OCI-LY3 (cell line): Measurements from ENCODE around the gene GPR156.

Source experiments
- H2AFZ ChIP-seq: fragments of 200-600, 300-600 bp; shearing (Covaris generic); 2 replicates; pipeline ENCODE4 v1.6.0; 2014; ENCODE audit warnings: antibody characterized with exemption, low read depth, low read length
- H3K27ac ChIP-seq: fragments of 200-600, 300-600 bp; sonication (generic); 2 replicates; pipeline ENCODE4 v1.5.1; 2014; ENCODE audit warnings: mild to moderate bottlenecking, low read length, moderate library complexity, mixed read lengths
- H3K27me3 ChIP-seq: fragments of 200-600, 300-600 bp; sonication (generic); 2 replicates; pipeline ENCODE4 v1.6.1; 2014; ENCODE audit warnings: low read depth, low read length, mixed read lengths
- H3K36me3 ChIP-seq: fragments of 200-600, 300-600 bp; sonication (generic); replicated peaks from 2 replicates; pipeline ENCODE3; 2014; ENCODE audit warnings: low read depth, low read length, mixed read lengths
- H3K4me1 ChIP-seq: fragments of 300-600, 200-600 bp; sonication (generic); 2 replicates; pipeline ENCODE4 v1.6.1; 2014; ENCODE audit warnings: low read length, mixed read lengths
- H3K4me2 ChIP-seq: fragments of 200-600, 300-600 bp; sonication (generic); 2 replicates; pipeline ENCODE4 v1.6.1; 2014; ENCODE audit warnings: low read length, mixed read lengths
- H3K4me3 ChIP-seq: fragments of 300-600, 200-600 bp; sonication (generic); 2 replicates; pipeline ENCODE4 v1.5.1; 2014; ENCODE audit warnings: antibody characterized with exemption, mild to moderate bottlenecking, low read length, moderate library complexity
- H3K79me2 ChIP-seq: fragments of 300-600, 200-600 bp; shearing (Covaris generic); 2 replicates; pipeline ENCODE4 v1.6.1; 2014; ENCODE audit warnings: mild to moderate bottlenecking, low read length, mixed read lengths
- H3K9ac ChIP-seq: fragments of 300-600, 200-600 bp; shearing (Covaris generic); 2 replicates; pipeline ENCODE4 v1.6.0; 2014; ENCODE audit warnings: mild to moderate bottlenecking, low read length, moderate library complexity
- H3K9me3 ChIP-seq: fragments of 200-600, 300-600 bp; shearing (Covaris generic); 2 replicates; pipeline ENCODE4 v1.6.1; 2014; ENCODE audit warnings: low read length, mixed read lengths; ENCODE audit not compliant: insufficient read depth
- H4K20me1 ChIP-seq: fragments of 200-600, 300-600 bp; sonication (generic); 2 replicates; pipeline ENCODE4 v1.6.1; 2016; ENCODE audit warnings: low read length, mixed read lengths; ENCODE audit not compliant: insufficient read depth
- EZH2phosphoT487 ChIP-seq: fragments of 200-600 bp; shearing (Covaris generic); IDR thresholded peaks from 2 replicates; pipeline ENCODE4 v1.6.1; 2018; ENCODE audit warnings: antibody characterized with exemption, mixed run types, low read depth
- TF ChIP-seq, protein P1 (sequence below): fragments of 200-600, 300-600 bp; sonication (generic); IDR thresholded peaks from 2 replicates; pipeline ENCODE4 v1.5.1; 2014; ENCODE audit warnings: antibody characterized with exemption, low read length, low read depth

GPR156 gene

DNA sequence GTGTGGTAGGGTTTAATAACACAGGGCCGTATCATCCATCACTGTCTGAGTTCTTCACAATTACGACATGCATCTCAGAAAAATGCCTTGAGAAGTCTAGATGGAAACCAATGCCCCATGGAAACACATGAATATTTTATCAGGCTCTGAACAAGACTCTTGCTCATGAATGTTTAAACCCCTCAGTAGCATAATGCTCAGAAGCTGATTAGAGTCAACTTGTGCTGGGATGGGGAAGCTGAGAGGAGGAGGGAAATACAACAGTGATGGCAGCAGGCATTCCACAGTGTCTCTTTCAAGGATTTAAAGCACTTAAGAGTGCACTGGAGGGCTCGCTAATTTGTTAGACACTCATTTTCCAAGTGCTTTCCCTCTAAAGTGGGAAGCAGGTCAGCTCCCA is 3.8 kb downstream of the GPR156 start:
- no peaks in the 10 kb centered on the region for H3K9me3 ChIP-seq
- H3K9ac ChIP-seq: no peak overlapping the region
- no peak overlapping the region for H3K4me2 ChIP-seq
- H3K36me3 ChIP-seq: no peaks in the 10 kb centered on the region
- H3K79me2 ChIP-seq: no peaks in the 10 kb centered on the region
- H2AFZ ChIP-seq: no peak overlapping the region
- no peaks in the 10 kb centered on the region for H4K20me1 ChIP-seq
- TF ChIP-seq, protein P1, sequence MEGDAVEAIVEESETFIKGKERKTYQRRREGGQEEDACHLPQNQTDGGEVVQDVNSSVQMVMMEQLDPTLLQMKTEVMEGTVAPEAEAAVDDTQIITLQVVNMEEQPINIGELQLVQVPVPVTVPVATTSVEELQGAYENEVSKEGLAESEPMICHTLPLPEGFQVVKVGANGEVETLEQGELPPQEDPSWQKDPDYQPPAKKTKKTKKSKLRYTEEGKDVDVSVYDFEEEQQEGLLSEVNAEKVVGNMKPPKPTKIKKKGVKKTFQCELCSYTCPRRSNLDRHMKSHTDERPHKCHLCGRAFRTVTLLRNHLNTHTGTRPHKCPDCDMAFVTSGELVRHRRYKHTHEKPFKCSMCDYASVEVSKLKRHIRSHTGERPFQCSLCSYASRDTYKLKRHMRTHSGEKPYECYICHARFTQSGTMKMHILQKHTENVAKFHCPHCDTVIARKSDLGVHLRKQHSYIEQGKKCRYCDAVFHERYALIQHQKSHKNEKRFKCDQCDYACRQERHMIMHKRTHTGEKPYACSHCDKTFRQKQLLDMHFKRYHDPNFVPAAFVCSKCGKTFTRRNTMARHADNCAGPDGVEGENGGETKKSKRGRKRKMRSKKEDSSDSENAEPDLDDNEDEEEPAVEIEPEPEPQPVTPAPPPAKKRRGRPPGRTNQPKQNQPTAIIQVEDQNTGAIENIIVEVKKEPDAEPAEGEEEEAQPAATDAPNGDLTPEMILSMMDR: no peak
- TF ChIP-seq EZH2phosphoT487: no peak
- no peaks in the 10 kb centered on the region for H3K27me3 ChIP-seq
- peaks cover 4% of the 10 kb centered on the region for H3K4me1 ChIP-seq
- no peak overlapping the region for H3K4me3 ChIP-seq
- H3K27ac ChIP-seq: no peak overlapping the region

DNA sequence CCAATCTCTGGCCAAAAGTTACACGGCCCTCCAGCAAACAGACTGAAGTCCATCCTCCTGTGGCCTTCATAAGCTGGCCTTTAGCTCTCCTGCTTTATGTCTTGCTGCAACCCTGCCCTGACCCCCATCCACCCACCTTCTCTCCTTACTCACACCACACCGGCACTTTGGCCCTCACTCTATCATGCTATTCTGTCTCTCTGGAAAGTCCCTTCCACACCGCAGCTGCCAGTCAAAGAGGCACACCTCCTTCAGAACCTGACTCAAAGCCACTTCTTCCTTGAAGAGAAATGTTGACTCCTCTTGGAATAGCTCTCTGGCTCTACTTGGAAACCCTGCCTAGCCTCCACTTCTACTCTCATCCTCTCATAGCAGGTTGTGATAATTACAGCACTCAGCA is 4.5 kb downstream of the GPR156 start:
- H3K9me3 ChIP-seq: no peaks in the 10 kb centered on the region
- no peaks in the 10 kb centered on the region for H3K79me2 ChIP-seq
- no peaks in the 10 kb centered on the region for H3K4me1 ChIP-seq
- no peak overlapping the region for H3K4me3 ChIP-seq
- no peaks in the 10 kb centered on the region for H4K20me1 ChIP-seq
- no peak for TF ChIP-seq EZH2phosphoT487
- TF ChIP-seq, protein P1: no peak
- H3K27me3 ChIP-seq: no peaks in the 10 kb centered on the region
- no peak overlapping the region for H3K4me2 ChIP-seq
- no peak overlapping the region for H3K27ac ChIP-seq
- no peaks in the 10 kb centered on the region for H3K36me3 ChIP-seq
- H2AFZ ChIP-seq: no peak overlapping the region
- H3K9ac ChIP-seq: no peak overlapping the region

DNA sequence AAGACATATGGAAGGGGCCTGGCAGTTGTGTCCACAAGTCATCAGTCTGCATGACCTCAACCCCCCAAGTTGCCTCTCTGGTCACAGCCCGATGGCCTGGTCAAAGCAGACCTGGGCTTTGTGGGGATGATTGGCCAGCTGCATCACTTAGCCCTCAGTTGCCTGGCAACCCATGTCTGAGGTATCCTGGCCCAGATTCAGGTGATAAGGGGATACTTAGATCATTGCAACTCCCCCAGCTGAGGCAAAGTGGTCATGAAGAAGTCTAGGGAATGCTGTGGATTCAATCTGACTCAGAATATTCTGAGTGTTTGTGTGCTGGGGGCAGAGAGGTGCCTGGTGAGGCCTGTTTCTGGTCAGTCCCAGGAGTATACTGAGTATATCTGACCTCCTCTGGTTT is 5.0 kb downstream of the GPR156 start:
- Histone ChIP-seq H3K9ac (no peak overlapping the region), H3K27ac (no peak overlapping the region), H2AFZ (no peak overlapping the region), H3K4me3 (no peak overlapping the region), H3K36me3 (no peaks in the 10 kb centered on the region), H3K27me3 (no peaks in the 10 kb centered on the region), H3K4me1 (no peaks in the 10 kb centered on the region), H3K4me2 (no peak overlapping the region), H3K9me3 (no peaks in the 10 kb centered on the region), H4K20me1 (no peaks in the 10 kb centered on the region), H3K79me2 (no peaks in the 10 kb centered on the region)
- TF ChIP-seq, protein P1: no peak
- TF ChIP-seq EZH2phosphoT487: no peak

DNA sequence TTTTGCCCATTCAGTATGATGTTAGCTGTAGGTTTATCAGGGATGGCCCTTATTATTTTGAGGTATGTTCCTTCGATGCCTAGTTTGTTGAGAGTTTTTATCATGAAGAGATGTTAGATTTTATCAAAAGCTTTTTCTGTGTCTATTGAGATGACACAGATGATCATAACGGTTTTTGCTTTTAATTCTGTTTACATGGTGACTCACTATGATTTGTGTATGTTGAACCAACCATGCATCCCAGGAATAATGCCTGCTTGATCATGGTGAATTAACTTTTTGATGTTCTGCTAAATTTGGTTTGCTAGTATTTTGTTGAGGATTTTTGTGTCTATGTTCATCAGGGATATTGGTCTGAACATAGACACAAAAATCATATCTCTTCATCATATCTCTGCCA is 8.3 kb downstream of the GPR156 start:
- Histone ChIP-seq H3K36me3 (no peaks in the 10 kb centered on the region), H3K4me2 (no peak overlapping the region), H3K4me3 (no peak overlapping the region), H3K4me1 (no peaks in the 10 kb centered on the region), H4K20me1 (no peaks in the 10 kb centered on the region), H3K9me3 (no peaks in the 10 kb centered on the region), H3K27me3 (no peaks in the 10 kb centered on the region), H3K9ac (no peak overlapping the region), H3K79me2 (no peaks in the 10 kb centered on the region), H3K27ac (no peak overlapping the region), H2AFZ (no peak overlapping the region)
- TF ChIP-seq, protein P1: no peak
- TF ChIP-seq EZH2phosphoT487: no peak
